ENCODE data around the gene CHIT1.

CHIT1 gene

DNA sequence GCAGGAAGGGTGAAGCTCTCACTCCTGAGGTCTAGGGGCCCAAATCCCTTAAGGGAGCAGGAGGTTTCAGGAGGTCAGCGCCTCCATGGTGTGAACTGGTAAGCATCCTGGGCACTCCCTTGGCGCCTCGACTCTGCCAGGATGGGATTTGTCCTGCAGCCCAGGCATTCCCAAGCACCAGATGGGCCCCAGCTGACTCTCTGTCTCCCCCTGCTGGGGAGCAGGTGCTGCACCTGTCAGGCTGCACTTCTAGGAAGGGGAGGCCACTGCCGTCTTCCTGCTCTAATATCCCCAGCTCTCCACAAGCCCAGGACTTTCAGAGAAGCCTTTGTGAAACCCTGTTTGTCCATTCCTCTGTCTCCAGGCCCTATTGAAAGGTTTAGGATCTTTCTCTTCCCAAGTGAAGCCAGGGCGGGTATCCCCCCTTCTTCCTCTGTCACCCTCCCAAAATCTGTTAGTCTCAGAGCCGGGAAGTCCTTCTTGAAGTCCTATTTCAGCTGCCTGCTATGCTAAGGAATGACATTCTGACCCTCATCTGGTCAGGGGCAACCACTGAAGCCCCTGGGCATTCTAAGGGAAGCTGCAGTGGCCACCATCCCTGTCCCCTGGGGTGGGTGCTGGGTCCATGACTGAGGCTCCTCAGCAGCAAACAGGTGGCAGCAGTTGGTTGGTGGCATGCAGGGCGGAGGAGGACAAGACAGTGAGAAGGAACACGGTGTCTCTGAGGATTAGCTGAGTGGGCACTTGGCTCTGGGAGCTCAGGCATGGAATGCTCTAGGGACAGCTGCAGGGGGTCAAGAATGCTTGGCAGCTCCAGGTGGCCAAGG lies 57.1 kb downstream of the CHIT1 start:
- FAIRE-seq, result no peak

DNA sequence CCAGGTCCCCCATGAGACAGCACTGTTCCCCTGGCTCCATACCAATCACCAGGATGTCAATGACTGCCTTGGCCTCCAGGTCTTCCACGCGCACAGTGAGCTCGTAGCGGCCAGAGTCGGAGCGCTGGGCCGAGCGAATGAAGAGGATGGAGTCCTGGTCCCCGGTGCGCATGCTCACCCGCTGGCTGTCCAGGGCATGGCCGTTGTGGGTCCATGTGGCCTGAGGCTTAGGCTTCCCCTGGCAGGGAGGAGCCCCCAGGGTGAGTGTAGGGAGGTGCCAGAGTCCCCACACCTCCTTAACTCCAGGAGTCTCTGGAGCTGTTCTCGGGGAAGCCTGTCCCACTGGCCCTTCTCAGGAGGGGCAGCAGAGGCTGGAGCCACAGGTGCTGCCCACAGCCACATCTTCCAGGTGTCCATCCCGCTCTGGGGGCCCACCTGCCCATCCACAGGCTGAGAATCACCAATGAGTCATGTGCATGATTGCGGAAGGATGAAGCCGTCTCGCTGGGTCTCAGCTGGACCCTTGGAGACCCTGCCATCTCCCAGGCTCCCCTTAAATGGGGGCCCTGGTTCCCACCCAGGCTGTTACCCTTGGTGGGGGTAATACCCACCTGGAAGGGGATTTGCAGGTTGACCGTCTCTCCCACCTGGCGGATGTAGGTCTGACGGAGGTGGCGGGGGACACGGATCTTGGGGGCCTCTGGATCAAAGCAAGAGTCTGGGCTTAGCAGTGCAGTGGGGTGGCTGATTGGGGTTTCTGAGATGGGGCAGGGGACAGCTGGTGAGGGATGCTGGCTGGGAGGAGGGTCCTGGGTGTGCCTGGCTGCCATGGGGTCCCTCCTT lies 57.9 kb downstream of the CHIT1 start:
- no peak for FAIRE-seq

- FAIRE-seq, result no peak
Observed at GRCh38 chr1:203170625-203171330, 58.7 kb downstream of the CHIT1 start.

DNA sequence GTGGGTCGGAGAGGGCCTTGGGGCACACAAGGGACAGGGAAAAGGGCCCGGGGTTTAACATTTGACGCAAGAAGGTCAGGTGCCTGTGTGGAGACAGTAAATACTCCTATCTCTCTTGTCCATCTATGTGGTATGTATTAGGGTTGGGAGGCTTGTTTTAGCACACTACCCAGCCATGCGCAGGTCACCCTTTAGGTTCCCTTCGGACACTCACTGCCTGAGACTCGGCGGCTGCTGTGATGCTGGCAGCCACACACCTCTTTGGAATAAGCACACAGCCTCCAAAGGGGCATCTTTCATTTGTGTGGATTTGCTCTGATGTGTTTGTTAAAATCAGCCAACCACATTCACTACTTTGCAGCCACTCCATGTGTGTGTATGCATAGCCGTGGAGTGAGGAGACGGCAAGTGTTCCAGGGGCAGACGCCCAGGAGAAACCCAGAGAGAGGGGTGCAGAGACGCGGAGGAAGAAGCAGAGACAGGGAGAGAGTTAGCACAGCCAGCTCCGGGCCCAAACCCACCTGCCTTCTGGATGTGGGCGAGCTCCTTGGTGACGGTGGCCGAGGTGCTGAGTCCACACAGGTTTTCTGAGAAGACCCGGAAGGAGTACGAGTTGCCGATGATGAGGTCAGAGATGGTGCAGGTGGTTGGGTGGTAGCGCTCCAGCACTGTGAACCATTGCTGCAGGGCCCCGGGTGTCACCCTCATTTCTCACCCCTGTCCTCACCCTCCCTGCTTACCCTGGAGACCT lies 59.5 kb downstream of the CHIT1 start:
- no peak for FAIRE-seq

DNA sequence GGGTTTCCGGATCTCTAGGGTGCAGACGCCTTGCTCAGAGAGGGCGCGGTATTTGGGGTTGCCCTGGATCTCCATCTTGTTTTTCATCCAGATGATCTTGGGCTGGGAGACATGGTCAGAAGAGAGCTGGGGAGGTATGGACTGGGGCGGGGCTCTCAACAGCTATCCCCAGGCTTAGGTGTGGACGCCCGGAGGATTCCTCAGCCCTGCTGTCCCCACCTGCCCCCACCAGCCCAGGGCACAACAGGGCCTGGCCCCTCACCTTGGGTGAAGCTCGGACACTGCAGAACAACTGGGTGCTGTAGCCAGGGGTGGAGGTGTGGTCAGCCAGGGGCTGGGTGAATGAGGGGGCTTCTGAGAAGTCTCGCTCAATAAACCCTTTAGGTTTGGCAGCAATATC lies 60.5 kb downstream of the CHIT1 start:
- no peak for FAIRE-seq

GRCh38 chr1:203168256-203168786 lies 61.2 kb downstream of the CHIT1 start:
- FAIRE-seq, result no peak

DNA sequence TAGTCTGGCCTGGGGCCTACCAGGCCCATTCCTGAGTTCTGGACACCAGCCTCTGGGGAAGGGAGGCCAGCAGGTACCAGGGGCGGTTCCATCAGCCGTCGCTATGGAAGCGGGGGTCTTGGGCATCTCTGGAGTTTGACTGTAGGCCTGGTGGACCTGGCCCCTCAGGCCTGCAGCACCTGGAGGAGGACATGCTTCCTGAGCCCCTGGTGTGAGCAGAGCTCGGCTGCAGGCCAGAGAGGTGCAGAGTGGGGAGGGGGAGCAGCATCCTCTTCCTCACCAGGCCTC lies 61.6 kb downstream of the CHIT1 start:
- no peak for FAIRE-seq

DNA sequence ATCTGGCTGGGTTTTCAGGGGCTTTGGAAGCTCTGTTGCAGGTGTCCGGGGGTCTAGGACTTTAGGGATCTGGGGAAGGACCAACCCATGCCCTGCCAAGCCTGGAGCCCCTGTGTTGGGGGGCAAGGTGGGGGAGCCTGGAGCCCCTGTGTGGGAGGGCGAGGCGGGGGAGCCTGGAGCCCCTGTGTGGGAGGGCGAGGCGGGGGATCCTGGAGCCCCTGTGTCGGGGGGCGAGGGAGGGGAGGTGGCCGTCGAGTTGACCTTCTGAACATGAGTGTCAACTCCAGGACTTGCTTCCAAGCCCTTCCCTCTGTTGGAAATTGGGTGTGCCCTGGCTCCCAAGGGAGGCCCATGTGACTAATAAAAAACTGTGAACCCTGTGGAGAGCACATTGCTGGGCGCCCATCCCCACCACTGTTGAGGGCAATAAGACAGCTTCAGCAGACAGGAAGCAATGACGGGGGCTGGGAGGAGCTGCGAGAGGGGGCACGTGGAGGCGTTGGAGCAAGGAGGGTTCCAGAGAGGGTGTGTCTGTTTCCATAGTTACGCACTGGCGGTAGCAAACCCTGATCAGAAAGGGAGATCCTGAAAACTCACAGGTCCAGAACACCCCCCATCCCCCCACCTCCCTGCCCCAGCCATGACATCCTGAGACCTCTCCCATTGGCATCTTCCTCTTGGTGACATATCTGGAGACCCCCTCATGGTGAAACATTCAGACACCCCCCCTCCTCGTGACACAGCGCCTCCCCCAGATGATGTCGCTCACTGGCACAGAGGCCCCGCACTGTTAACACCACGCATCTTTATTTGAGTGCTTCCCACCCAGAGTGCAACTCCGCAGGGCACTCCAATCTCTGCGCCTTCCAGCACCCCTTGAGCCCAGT lies 62.2 kb downstream of the CHIT1 start:
- no peak for FAIRE-seq

GRCh38 chr1:203166192-203166940 lies 63.1 kb downstream of the CHIT1 start:
- FAIRE-seq, result no peak

Measured in islet of Langerhans (tissue), 1 donor.